ENCODE data around the gene TXLNB. TPM values are rescaled to one million over a fixed set of nuclear protein-coding genes. Genes with fewer than 3 reads are reported as not detected.

Gene TXLNB
- total RNA-seq, 1 donor from 2014 or later, result 0.49 TPM

GRCh38 chr6:139248911-139249310 lies 42.9 kb downstream of the TXLNB start:
- Histone ChIP-seq H3K27me3 (no peaks in the 10 kb centered on the region), H3K4me3 (no peak overlapping the region), H3K9me3 (no peaks in the 10 kb centered on the region), H3K36me3 (no peaks in the 10 kb centered on the region), H3K4me1 (peaks cover 15% of the 10 kb centered on the region), H3K27ac (no peak overlapping the region)
- TF ChIP-seq POLR2A (IDR thresholded peaks at IDR 0.05), result no peak
- TF ChIP-seq POLR2AphosphoS5 (IDR thresholded peaks at IDR 0.05; ENCODE audit: insufficient read depth in 1 of 2, low read depth in 1 of 2), result no peak
- no peak for TF ChIP-seq CTCF (IDR thresholded peaks at IDR 0.05)
- no peak for DNase-seq (ENCODE audit: extremely low spot score in 2 of 2)
- intact Hi-C loops (cut with DNase I), result no loop called here

GRCh38 chr6:139247618-139248017 lies 44.2 kb downstream of the TXLNB start:
- H3K9me3 ChIP-seq, result no peaks in the 10 kb centered on the region
- H3K27me3 ChIP-seq, result no peaks in the 10 kb centered on the region
- no peaks in the 10 kb centered on the region for H3K36me3 ChIP-seq
- TF ChIP-seq POLR2AphosphoS5 (IDR thresholded peaks at IDR 0.05; ENCODE audit: insufficient read depth in 1 of 2, low read depth in 1 of 2), result no peak
- no peak for TF ChIP-seq CTCF (IDR thresholded peaks at IDR 0.05)
- TF ChIP-seq POLR2A (IDR thresholded peaks at IDR 0.05), result no peak
- H3K4me1 ChIP-seq, result peaks cover 15% of the 10 kb centered on the region
- intact Hi-C loops (cut with DNase I), result no loop called here
- H3K27ac ChIP-seq, result no peak overlapping the region
- no peak overlapping the region for H3K4me3 ChIP-seq
- no peak for DNase-seq (ENCODE audit: extremely low spot score in 2 of 2)

- intact Hi-C loops (cut with DNase I), result no loop called here
- no peak overlapping the region for H3K27ac ChIP-seq
- DNase-seq (ENCODE audit: extremely low spot score in 2 of 2), result no peak
- no peaks in the 10 kb centered on the region for H3K36me3 ChIP-seq
- no peaks in the 10 kb centered on the region for H3K27me3 ChIP-seq
- no peak overlapping the region for H3K4me3 ChIP-seq
- no peaks in the 10 kb centered on the region for H3K4me1 ChIP-seq
- TF ChIP-seq POLR2A (IDR thresholded peaks at IDR 0.05), result no peak
- no peak for TF ChIP-seq POLR2AphosphoS5 (IDR thresholded peaks at IDR 0.05; ENCODE audit: insufficient read depth in 1 of 2, low read depth in 1 of 2)
- TF ChIP-seq CTCF (IDR thresholded peaks at IDR 0.05), result no peak
- no peaks in the 10 kb centered on the region for H3K9me3 ChIP-seq
These were observed 48.3 kb downstream of the TXLNB start for GRCh38 chr6:139243536-139243935.

GRCh38 chr6:139242457-139243240 lies 49.1 kb downstream of the TXLNB start:
- H3K27me3 ChIP-seq, result no peaks in the 10 kb centered on the region
- intact Hi-C loops (cut with DNase I), result no loop called here
- no peaks in the 10 kb centered on the region for H3K9me3 ChIP-seq
- no peak overlapping the region for H3K27ac ChIP-seq
- no peaks in the 10 kb centered on the region for H3K4me1 ChIP-seq
- H3K4me3 ChIP-seq, result no peak overlapping the region
- H3K36me3 ChIP-seq, result no peaks in the 10 kb centered on the region
- no peak for DNase-seq (ENCODE audit: extremely low spot score in 2 of 2)
- TF ChIP-seq CTCF (IDR thresholded peaks at IDR 0.05), result no peak
- no peak for TF ChIP-seq POLR2AphosphoS5 (IDR thresholded peaks at IDR 0.05; ENCODE audit: insufficient read depth in 1 of 2, low read depth in 1 of 2)
- no peak for TF ChIP-seq POLR2A (IDR thresholded peaks at IDR 0.05)
